ENCODE results near the gene SEC22A.

SEC22A gene

GRCh38 chr3:123303976-123304560 lies 102.3 kb downstream of the SEC22A start:
- DNase-seq (ENCODE audit: low spot score): no peak
- TF ChIP-seq, protein P1, sequence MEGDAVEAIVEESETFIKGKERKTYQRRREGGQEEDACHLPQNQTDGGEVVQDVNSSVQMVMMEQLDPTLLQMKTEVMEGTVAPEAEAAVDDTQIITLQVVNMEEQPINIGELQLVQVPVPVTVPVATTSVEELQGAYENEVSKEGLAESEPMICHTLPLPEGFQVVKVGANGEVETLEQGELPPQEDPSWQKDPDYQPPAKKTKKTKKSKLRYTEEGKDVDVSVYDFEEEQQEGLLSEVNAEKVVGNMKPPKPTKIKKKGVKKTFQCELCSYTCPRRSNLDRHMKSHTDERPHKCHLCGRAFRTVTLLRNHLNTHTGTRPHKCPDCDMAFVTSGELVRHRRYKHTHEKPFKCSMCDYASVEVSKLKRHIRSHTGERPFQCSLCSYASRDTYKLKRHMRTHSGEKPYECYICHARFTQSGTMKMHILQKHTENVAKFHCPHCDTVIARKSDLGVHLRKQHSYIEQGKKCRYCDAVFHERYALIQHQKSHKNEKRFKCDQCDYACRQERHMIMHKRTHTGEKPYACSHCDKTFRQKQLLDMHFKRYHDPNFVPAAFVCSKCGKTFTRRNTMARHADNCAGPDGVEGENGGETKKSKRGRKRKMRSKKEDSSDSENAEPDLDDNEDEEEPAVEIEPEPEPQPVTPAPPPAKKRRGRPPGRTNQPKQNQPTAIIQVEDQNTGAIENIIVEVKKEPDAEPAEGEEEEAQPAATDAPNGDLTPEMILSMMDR (IDR thresholded peaks at IDR 0.05; ENCODE audit: extremely low read depth, missing control alignments): no peak

- no peak for DNase-seq (ENCODE audit: low spot score)
- TF ChIP-seq, protein P1 (IDR thresholded peaks at IDR 0.05; ENCODE audit: extremely low read depth, missing control alignments): no peak
Measured at GRCh38 chr3:123305192-123305591, 103.4 kb downstream of the SEC22A start.

DNA sequence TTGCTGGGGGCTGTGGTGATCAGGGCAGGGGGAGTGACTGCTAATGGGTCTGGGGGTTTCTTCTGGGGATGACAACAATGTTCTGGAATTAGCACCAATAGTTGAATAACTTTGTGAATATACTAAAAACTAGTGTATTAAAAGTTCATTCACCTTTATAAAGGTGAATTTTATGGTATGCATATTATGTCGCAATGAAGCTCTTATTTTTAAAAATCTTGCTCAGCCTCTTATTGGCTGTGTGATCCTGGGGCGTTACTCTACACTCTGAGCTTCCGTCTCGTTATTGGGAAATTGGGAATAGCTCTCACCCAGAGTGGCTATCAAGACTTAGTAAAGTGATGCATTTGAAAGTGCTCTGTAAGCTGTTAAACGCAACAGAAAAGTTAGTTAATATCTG lies 105.3 kb downstream of the SEC22A start:
- DNase-seq (ENCODE audit: low spot score): no peak
- TF ChIP-seq, protein P1 (IDR thresholded peaks at IDR 0.05; ENCODE audit: extremely low read depth, missing control alignments): no peak

- TF ChIP-seq, protein P1 (IDR thresholded peaks at IDR 0.05; ENCODE audit: extremely low read depth, missing control alignments): no peak
- no peak for DNase-seq (ENCODE audit: low spot score)
Measured at GRCh38 chr3:123310186-123310585, 108.4 kb downstream of the SEC22A start.

DNA sequence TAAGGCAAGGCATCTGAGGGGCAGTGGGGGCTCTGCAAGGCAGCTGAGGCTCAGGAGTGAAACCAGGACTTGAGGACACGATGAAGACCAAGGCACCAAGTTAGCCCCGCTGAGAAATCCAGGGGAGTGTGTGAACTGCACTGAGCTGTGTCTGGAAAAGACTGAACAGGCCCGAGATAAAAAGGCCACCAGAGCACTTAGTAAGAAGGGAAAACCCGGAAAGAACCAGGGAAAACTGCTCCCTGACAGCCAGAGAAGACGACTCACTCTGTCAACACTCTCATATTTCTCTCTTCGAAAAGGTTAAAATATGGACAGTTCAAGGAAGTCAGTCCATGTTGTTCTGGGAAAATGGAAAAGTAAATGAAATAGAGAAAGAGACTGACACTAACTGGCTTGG lies 109.0 kb downstream of the SEC22A start:
- TF ChIP-seq, protein P1 (IDR thresholded peaks at IDR 0.05; ENCODE audit: extremely low read depth, missing control alignments): no peak
- DNase-seq (ENCODE audit: low spot score): no peak

DNA sequence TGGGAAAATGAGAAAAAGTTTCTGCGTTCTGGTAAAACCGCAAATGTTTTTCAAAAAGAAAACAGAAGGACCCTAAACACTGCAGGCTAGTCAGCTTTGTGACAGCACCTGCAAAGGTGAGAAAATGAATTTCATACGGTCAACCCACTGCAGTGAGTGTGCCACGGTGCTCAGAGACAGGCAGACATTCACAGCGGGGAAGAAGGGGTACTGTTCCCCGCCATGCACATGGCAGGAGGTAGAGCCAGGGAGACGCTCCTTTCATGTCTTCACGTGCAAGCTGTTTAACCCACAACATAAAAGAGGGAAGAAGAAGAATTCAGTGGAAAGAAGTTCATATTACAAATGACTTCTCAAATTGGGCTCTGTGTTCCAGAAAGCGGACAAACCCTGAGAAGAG lies 109.5 kb downstream of the SEC22A start:
- DNase-seq (ENCODE audit: low spot score): no peak
- TF ChIP-seq, protein P1 (IDR thresholded peaks at IDR 0.05; ENCODE audit: extremely low read depth, missing control alignments): no peak

DNA sequence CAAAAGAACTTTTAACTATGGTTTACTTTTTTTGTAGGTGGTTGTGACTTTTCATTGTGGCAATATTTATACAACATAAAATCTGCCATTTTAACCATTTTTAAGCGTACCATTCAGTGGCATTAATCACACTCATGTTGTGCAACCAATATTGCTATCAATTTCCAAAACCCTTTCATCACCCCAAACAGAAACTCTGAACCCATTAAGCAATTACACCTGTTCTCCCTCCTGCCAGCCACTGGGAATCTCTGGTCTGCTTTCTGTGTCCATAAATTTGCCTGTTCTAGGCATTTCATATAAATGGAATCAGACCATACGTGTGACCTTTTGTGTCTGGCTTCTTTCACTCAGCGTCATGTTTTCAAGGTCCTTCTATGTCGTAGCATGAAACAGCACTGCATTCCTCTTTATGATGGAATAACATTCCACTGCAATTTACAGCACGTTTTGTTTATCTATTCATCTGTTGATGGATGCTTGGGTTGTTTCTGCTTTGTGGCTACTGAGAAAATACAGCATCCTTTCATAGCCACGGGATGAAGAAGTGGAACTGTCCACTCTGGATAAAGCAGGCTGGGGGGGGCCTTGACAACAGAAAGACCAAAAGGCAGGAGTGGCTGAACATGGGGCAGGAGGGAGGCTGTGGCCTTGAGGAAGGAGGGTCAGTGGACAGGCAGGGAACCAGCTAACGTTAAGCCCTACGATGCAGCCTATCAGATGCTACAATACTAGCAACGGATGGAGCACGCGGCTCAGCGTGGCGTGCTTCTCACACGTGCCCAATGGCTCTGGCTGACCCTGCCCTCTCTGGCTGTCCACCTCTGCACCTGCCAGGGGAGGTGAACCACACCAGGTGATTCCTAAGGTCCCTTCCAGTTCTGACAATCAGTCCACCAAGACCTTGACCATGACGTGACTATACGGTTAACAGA lies 110.9 kb downstream of the SEC22A start:
- TF ChIP-seq, protein P1 (IDR thresholded peaks at IDR 0.05; ENCODE audit: extremely low read depth, missing control alignments): no peak
- no peak for DNase-seq (ENCODE audit: low spot score)
